Peyer's patch (tissue), 4 donors: ENCODE results near the gene CFAP206. TPM values are rescaled to one million over a fixed set of nuclear protein-coding genes. Genes with fewer than 3 reads are reported as not detected.
"Not testable (repeated sequence)": the region's sequence is repeated elsewhere in the genome, so short reads cannot be mapped to it uniquely, and the experiment has no call there.

ENCODE experiments used
- DNase-seq, 3 donors: peaks; one replicate each; pipeline ENCODE4 v3.0.0-alpha.2; 2017 to 2019
- H3K27ac ChIP-seq, 4 donors: fragments of 200-600 bp; sonication (generic); one replicate each; pipeline ENCODE4 v1.5.1; 2016 to 2019
- H3K27me3 ChIP-seq, 2 donors: fragments of 200-600 bp; sonication (generic); one replicate each; pipeline ENCODE4 v1.5.1; 2019
- H3K36me3 ChIP-seq, 3 donors: fragments of 200-600 bp; sonication (generic); one replicate each; pipeline ENCODE4 v1.5.1; 2016 to 2019
- H3K4me1 ChIP-seq, 4 donors: fragments of 200-600 bp; sonication (generic); one replicate each; pipeline ENCODE4 v1.5.1; 2016 to 2019
- H3K4me3 ChIP-seq, 4 donors: fragments of 200-600 bp; sonication (generic); 1 replicate in 3 of 4; 2 replicates in 1 of 4; pipeline ENCODE4 v1.5.1; 2016 to 2019; ENCODE audit warnings: mild to moderate bottlenecking in 1 of 4
- H3K9me3 ChIP-seq, 4 donors: fragments of 200-600 bp; sonication (generic); one replicate each; pipeline ENCODE4 v1.5.1; 2016 to 2019; ENCODE audit warnings: mild to moderate bottlenecking in 1 of 4
- CTCF ChIP-seq, 6 experiments: fragments of 450-650 bp in 4 of 6; fragments of 200-600 bp in 2 of 6; sonication (generic) in 1 of 6; IDR thresholded peaks; one replicate each; pipeline ENCODE4 v1.5.1; 2017 to 2019; ENCODE audit warnings: antibody characterized with exemption in 6 of 6, mild to moderate bottlenecking in 3 of 6, moderate library complexity in 1 of 6
- POLR2A ChIP-seq, 2 donors: fragments of 450-650 bp; IDR thresholded peaks; one replicate each; pipeline ENCODE4 v1.5.1; 2017; ENCODE audit warnings: antibody characterized with exemption in 2 of 2, mild to moderate bottlenecking in 2 of 2, moderate library complexity in 2 of 2
- total RNA-seq, 4 donors: library from RNA; depleted of rRNA; stranded (reverse); fragments of >200 nt; gene quantifications; one replicate each; pipeline ENCODE4 v1.1.0, GENCODE V29; 2016

CFAP206 gene
- total RNA-seq, 4 donors from 2014 or later = not detected

DNA sequence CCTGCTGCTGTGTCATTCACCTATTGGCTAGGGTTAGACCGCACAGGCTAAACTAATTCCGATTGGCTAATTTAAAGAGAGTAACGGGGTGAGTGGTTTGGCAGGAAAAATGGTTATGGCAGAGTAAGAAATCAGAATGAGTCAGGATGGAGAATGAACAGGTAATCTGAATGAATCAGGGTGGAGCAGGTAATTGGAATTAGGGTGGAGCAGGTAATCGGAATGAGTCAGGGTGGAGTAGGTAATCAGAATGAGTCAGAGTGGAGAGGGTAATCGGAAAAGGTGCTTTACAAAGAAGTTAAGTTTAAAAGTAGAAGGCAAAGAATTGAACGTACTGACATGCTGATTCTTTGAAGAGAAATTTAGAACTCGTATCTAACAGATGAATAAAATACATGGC lies 76.7 kb downstream of the CFAP206 start:
- DNase-seq = no peak
- no peaks in the 10 kb centered on the region for H3K36me3 ChIP-seq
- TF ChIP-seq POLR2A (IDR thresholded peaks at IDR 0.05) (no peak), CTCF (IDR thresholded peaks at IDR 0.05) (no peak)

GRCh38 chr6:87487555-87487954 lies 79.8 kb downstream of the CFAP206 start:
- no peaks in the 10 kb centered on the region for H3K4me1 ChIP-seq
- H3K9me3 ChIP-seq = no peaks in the 10 kb centered on the region
- no peak overlapping the region for H3K27ac ChIP-seq
- H3K36me3 ChIP-seq = peaks cover 0 to 9% (median 0%) of the 10 kb centered on the region in 3 donors
- no peak for DNase-seq
- no peak for TF ChIP-seq CTCF (IDR thresholded peaks at IDR 0.05)
- no peak for TF ChIP-seq POLR2A (IDR thresholded peaks at IDR 0.05)
- H3K27me3 ChIP-seq = no peaks in the 10 kb centered on the region
- no peak overlapping the region for H3K4me3 ChIP-seq

More for the DNA sequence above, 76.7 kb downstream of the CFAP206 start:
- H3K27me3 ChIP-seq = no peaks in the 10 kb centered on the region
- H3K4me3 ChIP-seq = no peak overlapping the region
- H3K9me3 ChIP-seq = no peaks in the 10 kb centered on the region
- no peak overlapping the region for H3K27ac ChIP-seq
- no peaks in the 10 kb centered on the region for H3K4me1 ChIP-seq

DNA sequence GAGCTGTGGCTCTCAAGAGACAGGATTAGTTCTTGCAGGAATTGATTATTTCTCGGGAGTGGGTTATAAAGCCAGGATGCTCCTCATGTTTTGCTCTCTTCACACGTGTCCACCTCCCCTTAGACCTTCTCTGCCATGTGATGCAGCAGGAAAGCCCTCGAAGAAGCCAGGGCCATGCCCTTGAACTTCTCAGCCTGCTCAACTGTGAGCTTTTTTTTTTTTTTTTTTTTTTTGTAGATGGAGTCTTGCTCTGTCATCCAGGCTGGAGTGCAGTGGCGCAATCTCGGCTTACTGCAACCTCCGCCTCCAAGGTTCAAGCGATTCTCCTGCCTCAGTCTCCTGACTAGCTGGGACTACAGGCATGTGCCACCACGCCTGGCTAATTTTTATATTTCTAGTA lies 81.6 kb downstream of the CFAP206 start:
- H3K4me3 ChIP-seq, H3K27ac ChIP-seq, DNase-seq, H3K27me3 ChIP-seq, H3K4me1 ChIP-seq, H3K9me3 ChIP-seq: not testable (repeated sequence)
- peaks cover 0 to 15% (median 0%) of the 10 kb centered on the region in 3 donors for H3K36me3 ChIP-seq

DNA sequence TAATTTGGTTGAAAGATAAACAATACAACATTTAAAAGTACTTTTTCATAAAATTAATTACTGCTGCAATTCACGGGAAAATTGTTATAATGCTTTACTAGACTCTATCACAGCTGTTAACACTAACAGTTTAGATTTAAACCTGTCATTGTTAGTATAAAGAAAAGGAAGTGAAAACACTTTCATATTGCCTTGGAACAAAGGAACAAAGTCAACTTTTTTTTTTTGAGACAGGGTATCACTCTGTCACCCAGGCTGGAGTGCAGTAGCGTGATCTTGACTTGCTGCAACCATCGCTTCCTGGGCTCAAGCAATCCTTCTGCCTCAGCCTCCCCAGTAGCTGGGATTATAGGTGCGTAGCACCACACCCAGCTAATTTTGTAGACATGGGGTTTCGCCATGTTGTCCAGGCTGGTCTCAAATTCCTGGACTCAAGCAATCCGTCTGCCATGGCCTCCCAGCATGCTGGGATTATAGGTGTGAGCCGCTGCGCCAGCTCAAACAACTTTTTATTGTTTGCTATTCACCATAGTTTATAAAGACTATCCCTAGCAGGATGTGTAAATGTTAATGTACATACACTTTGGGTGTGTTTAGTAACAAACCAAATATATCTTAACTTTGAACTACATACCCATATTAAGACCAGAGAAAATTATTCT lies 87.1 kb downstream of the CFAP206 start:
- Histone ChIP-seq H3K4me1 (no peaks in the 10 kb centered on the region), H3K36me3 (peaks cover 0 to 15% (median 0%) of the 10 kb centered on the region in 3 donors), H3K27me3 (no peaks in the 10 kb centered on the region), H3K9me3 (no peaks in the 10 kb centered on the region), H3K4me3 (no peak overlapping the region), H3K27ac (no peak overlapping the region)
- no peak for DNase-seq
- TF ChIP-seq POLR2A (IDR thresholded peaks at IDR 0.05) = no peak
- TF ChIP-seq CTCF (IDR thresholded peaks at IDR 0.05) = no peak

- H3K36me3 ChIP-seq = peaks cover 0 to 11% (median 0%) of the 10 kb centered on the region in 3 donors
- H3K27me3 ChIP-seq = no peaks in the 10 kb centered on the region
- H3K4me1 ChIP-seq = no peaks in the 10 kb centered on the region
- no peak for DNase-seq
- no peak overlapping the region for H3K27ac ChIP-seq
- H3K9me3 ChIP-seq = no peaks in the 10 kb centered on the region
- TF ChIP-seq POLR2A (IDR thresholded peaks at IDR 0.05) (no peak), CTCF (IDR thresholded peaks at IDR 0.05) (no peak)
- H3K4me3 ChIP-seq = no peak overlapping the region
Observed at GRCh38 chr6:87498048-87498447, 90.3 kb downstream of the CFAP206 start.

GRCh38 chr6:87501809-87502572 lies 94.2 kb downstream of the CFAP206 start:
- no peak for TF ChIP-seq CTCF (IDR thresholded peaks at IDR 0.05)
- no peak for TF ChIP-seq POLR2A (IDR thresholded peaks at IDR 0.05)
- H3K27ac ChIP-seq = no peak overlapping the region
- no peaks in the 10 kb centered on the region for H3K9me3 ChIP-seq
- no peak for DNase-seq
- H3K27me3 ChIP-seq = no peaks in the 10 kb centered on the region
- peaks cover 0 to 34% (median 0%) of the 10 kb centered on the region in 3 donors for H3K36me3 ChIP-seq
- no peak overlapping the region for H3K4me3 ChIP-seq
- no peaks in the 10 kb centered on the region for H3K4me1 ChIP-seq
